GM23338 (cell line): Measurements from ENCODE around the gene TGFB1. TPM values are rescaled to one million over a fixed set of nuclear protein-coding genes. Genes with fewer than 3 reads are reported as not detected.

Experiments used
- ATAC-seq: fragments of 200-7000 bp; cut with Tn5 transposase; 3 replicates; pipeline ENCODE4 v1.9.1; 2020
- DNase-seq: peaks from one replicate; pipeline ENCODE4 v3.0.0-alpha.2; 2015; ENCODE audit warnings: low spot score
- H2AFZ ChIP-seq: fragments of 200-600 bp; sonication (generic); 2 replicates; pipeline ENCODE4 v1.8.0; 2016; ENCODE audit warnings: antibody characterized with exemption, mild to moderate bottlenecking, moderate library complexity
- H3F3A ChIP-seq: fragments of 200-600 bp; sonication (generic); replicated peaks from 2 replicates; pipeline ENCODE4 v1.8.0; 2017; ENCODE audit warnings: antibody characterized with exemption, mixed run types, low read depth
- H3K27ac ChIP-seq: fragments of 200-600 bp; sonication (generic); 2 replicates; pipeline ENCODE4 v1.6.1; 2016; ENCODE audit warnings: low read depth
- H3K27me3 ChIP-seq: fragments of 200-600 bp; sonication (generic); 2 replicates; pipeline ENCODE4 v1.8.0; 2016; ENCODE audit warnings: mild to moderate bottlenecking, mixed run types, moderate library complexity; ENCODE audit not compliant: insufficient read depth
- H3K36me3 ChIP-seq: fragments of 200-600 bp; sonication (generic); 2 replicates; pipeline ENCODE4 v1.8.0; 2016; ENCODE audit warnings: mild to moderate bottlenecking; ENCODE audit not compliant: insufficient read depth
- H3K4me1 ChIP-seq: fragments of 200-600 bp; sonication (generic); 2 replicates; pipeline ENCODE4 v1.8.0; 2016; ENCODE audit warnings: mild to moderate bottlenecking, moderate library complexity; ENCODE audit not compliant: insufficient read depth
- H3K4me2 ChIP-seq: fragments of 200-600 bp; sonication (generic); 2 replicates; pipeline ENCODE4 v1.7.1; 2017; ENCODE audit warnings: mixed run types
- H3K4me3 ChIP-seq: fragments of 200-600 bp; sonication (generic); 2 replicates; pipeline ENCODE4 v1.6.1; 2016; ENCODE audit warnings: mixed run types
- H3K79me2 ChIP-seq: fragments of 200-600 bp; sonication (generic); replicated peaks from 2 replicates; pipeline ENCODE4 v1.8.0; 2017; ENCODE audit warnings: mild to moderate bottlenecking; ENCODE audit not compliant: insufficient read depth
- H3K9me2 ChIP-seq: fragments of 200-600 bp; sonication (generic); 2 replicates; pipeline ENCODE4 v1.8.0; 2017; ENCODE audit not compliant: insufficient read depth
- H4K20me1 ChIP-seq: fragments of 200-600 bp; sonication (generic); replicated peaks from 2 replicates; pipeline ENCODE4 v1.8.0; 2017; ENCODE audit warnings: mild to moderate bottlenecking; ENCODE audit not compliant: insufficient read depth
- H3K27ac Mint-ChIP-seq: 2 replicates; pipeline ENCODE4 v1.8.0; 2020; ENCODE audit warnings: inconsistent platforms, mild to moderate bottlenecking, moderate library complexity, mixed read lengths
- H3K27me3 Mint-ChIP-seq: 3 replicates; pipeline ENCODE4 v1.8.0; 2022; ENCODE audit warnings: low read depth, mild to moderate bottlenecking, moderate library complexity, mixed read lengths, inconsistent platforms; ENCODE audit not compliant: insufficient read depth, poor library complexity
- H3K36me3 Mint-ChIP-seq: 3 replicates; pipeline ENCODE4 v1.8.0; 2021; ENCODE audit warnings: low read depth, mild to moderate bottlenecking, inconsistent platforms, moderate library complexity, mixed read lengths
- H3K4me1 Mint-ChIP-seq: 3 replicates; pipeline ENCODE4 v1.8.0; 2020; ENCODE audit warnings: mild to moderate bottlenecking, inconsistent platforms, mixed read lengths
- H3K4me3 Mint-ChIP-seq: 3 replicates; pipeline ENCODE4 v1.8.0; 2021; ENCODE audit warnings: moderate library complexity, mild to moderate bottlenecking, inconsistent platforms, mixed read lengths
- H3K9me3 Mint-ChIP-seq: 3 replicates; pipeline ENCODE4 v1.8.0; 2020; ENCODE audit warnings: moderate library complexity, mild to moderate bottlenecking, inconsistent platforms, mixed read lengths
- CREB1 ChIP-seq: fragments of 250-450 bp; sonication (Bioruptor Pico); IDR thresholded peaks from 2 replicates; pipeline ENCODE4 v1.5.0; 2020; ENCODE audit warnings: low read depth, mild to moderate bottlenecking, moderate library complexity
- CTCF ChIP-seq, 2 experiments: fragments of 200-600 bp in 1 of 2; sonication (generic) in 1 of 2; conservative IDR thresholded peaks; 2 replicates each; pipeline versions ENCODE4 v1.5.1 to v1.6.1; 2016 to 2017; ENCODE audit warnings: antibody characterized with exemption in 2 of 2, low read depth in 2 of 2, mild to moderate bottlenecking in 2 of 2, moderate library complexity in 1 of 2
- ETS1 ChIP-seq: IDR thresholded peaks from 2 replicates; pipeline ENCODE4 v1.6.1; 2016; ENCODE audit warnings: antibody characterized with exemption
- EZH2phosphoT487 ChIP-seq: fragments of 200-600 bp; sonication (generic); IDR thresholded peaks from one replicate; pipeline ENCODE4 v1.8.1; 2018; ENCODE audit warnings: antibody characterized with exemption; ENCODE audit not compliant: unreplicated experiment
- JUNB ChIP-seq: IDR thresholded peaks from one replicate; pipeline ENCODE4 v1.6.1; 2016; ENCODE audit warnings: antibody characterized with exemption; ENCODE audit not compliant: unreplicated experiment
- NANOG ChIP-seq: IDR thresholded peaks from 2 replicates; pipeline ENCODE4 v1.6.1; 2016; ENCODE audit warnings: antibody characterized with exemption, borderline replicate concordance
- POLR2AphosphoS5 ChIP-seq: IDR thresholded peaks from 2 replicates; pipeline ENCODE4 v1.6.1; 2016; ENCODE audit warnings: antibody characterized with exemption, low read depth
- STAT1 ChIP-seq: IDR thresholded peaks from one replicate; pipeline ENCODE4 v1.6.1; 2016; ENCODE audit warnings: antibody characterized with exemption; ENCODE audit not compliant: unreplicated experiment
- ZNF114 ChIP-seq: fragments of 250-450 bp; sonication (Bioruptor Pico); IDR thresholded peaks from 2 replicates; pipeline ENCODE4 v1.5.0; 2020; ENCODE audit warnings: mild to moderate bottlenecking, moderate library complexity
- ZNF331 ChIP-seq: fragments of 250-450 bp; sonication (Bioruptor Pico); IDR thresholded peaks from 2 replicates; pipeline ENCODE4 v1.5.0; 2020; ENCODE audit warnings: low read depth, mild to moderate bottlenecking, moderate library complexity
- polyA plus RNA-seq: library from polyadenylated mRNA; unstranded; fragments of >200 nt; fragmentation: Nextera tagmentation; extraction: Ambion mirVana; gene quantifications from 2 replicates; pipeline ENCODE4 v1.2.1, GENCODE V29; 2016
- total RNA-seq: library from RNA; depleted of rRNA; stranded (reverse); fragments of >200 nt; shearing (Covaris generic); gene quantifications from 2 replicates; pipeline ENCODE4 v1.2.3, GENCODE V29; 2014
- TF ChIP-seq, protein P1 (sequence below): fragments of 250-450 bp; sonication (Bioruptor Pico); IDR thresholded peaks from 2 replicates; pipeline ENCODE4 v1.5.0; 2020; ENCODE audit warnings: mild to moderate bottlenecking, moderate library complexity

TGFB1 gene
- total and polyA plus RNA-seq, 2 experiments from 2014 or later: 0.99 to 7.9 TPM

GRCh38 chr19:41300555-41300954 lies 53.2 kb downstream of the TGFB1 start:
- Histone ChIP-seq H3K4me2 (no peak overlapping the region), H3K9me2 (no peaks in the 10 kb centered on the region), H3K27ac (no peak overlapping the region), H3K4me1 (no peaks in the 10 kb centered on the region), H3K27me3 (no peaks in the 10 kb centered on the region), H3K4me3 (no peak overlapping the region), H3K79me2 (0 out of 2 replicates have a peak, but pooled peaks cover under 1% of the 10 kb centered on the region), H3K36me3 (peaks cover 88% of the 10 kb centered on the region), H4K20me1 (peaks cover 38% of the 10 kb centered on the region), H2AFZ (no peak overlapping the region), H3F3A (peaks cover 34% of the 10 kb centered on the region)
- no peak overlapping the region for H3K4me3 Mint-ChIP-seq
- no peak for DNase-seq
- no peak overlapping the region for H3K27ac Mint-ChIP-seq
- no peaks in the 10 kb centered on the region for H3K4me1 Mint-ChIP-seq
- H3K27me3 Mint-ChIP-seq: peaks cover 5% of the 10 kb centered on the region
- ATAC-seq: no peak
- no peak for TF ChIP-seq ZNF114 (CRISPR knock-in tag)
- no peak for TF ChIP-seq CTCF (conservative IDR thresholded peaks at IDR 0.05; ENCODE audit: low read depth in 2 of 2)
- no peak for TF ChIP-seq CREB1 (CRISPR knock-in tag)
- no peak for TF ChIP-seq ZNF331
- no peak for TF ChIP-seq NANOG
- TF ChIP-seq POLR2AphosphoS5: no peak
- no peak for TF ChIP-seq STAT1
- TF ChIP-seq, protein P1, sequence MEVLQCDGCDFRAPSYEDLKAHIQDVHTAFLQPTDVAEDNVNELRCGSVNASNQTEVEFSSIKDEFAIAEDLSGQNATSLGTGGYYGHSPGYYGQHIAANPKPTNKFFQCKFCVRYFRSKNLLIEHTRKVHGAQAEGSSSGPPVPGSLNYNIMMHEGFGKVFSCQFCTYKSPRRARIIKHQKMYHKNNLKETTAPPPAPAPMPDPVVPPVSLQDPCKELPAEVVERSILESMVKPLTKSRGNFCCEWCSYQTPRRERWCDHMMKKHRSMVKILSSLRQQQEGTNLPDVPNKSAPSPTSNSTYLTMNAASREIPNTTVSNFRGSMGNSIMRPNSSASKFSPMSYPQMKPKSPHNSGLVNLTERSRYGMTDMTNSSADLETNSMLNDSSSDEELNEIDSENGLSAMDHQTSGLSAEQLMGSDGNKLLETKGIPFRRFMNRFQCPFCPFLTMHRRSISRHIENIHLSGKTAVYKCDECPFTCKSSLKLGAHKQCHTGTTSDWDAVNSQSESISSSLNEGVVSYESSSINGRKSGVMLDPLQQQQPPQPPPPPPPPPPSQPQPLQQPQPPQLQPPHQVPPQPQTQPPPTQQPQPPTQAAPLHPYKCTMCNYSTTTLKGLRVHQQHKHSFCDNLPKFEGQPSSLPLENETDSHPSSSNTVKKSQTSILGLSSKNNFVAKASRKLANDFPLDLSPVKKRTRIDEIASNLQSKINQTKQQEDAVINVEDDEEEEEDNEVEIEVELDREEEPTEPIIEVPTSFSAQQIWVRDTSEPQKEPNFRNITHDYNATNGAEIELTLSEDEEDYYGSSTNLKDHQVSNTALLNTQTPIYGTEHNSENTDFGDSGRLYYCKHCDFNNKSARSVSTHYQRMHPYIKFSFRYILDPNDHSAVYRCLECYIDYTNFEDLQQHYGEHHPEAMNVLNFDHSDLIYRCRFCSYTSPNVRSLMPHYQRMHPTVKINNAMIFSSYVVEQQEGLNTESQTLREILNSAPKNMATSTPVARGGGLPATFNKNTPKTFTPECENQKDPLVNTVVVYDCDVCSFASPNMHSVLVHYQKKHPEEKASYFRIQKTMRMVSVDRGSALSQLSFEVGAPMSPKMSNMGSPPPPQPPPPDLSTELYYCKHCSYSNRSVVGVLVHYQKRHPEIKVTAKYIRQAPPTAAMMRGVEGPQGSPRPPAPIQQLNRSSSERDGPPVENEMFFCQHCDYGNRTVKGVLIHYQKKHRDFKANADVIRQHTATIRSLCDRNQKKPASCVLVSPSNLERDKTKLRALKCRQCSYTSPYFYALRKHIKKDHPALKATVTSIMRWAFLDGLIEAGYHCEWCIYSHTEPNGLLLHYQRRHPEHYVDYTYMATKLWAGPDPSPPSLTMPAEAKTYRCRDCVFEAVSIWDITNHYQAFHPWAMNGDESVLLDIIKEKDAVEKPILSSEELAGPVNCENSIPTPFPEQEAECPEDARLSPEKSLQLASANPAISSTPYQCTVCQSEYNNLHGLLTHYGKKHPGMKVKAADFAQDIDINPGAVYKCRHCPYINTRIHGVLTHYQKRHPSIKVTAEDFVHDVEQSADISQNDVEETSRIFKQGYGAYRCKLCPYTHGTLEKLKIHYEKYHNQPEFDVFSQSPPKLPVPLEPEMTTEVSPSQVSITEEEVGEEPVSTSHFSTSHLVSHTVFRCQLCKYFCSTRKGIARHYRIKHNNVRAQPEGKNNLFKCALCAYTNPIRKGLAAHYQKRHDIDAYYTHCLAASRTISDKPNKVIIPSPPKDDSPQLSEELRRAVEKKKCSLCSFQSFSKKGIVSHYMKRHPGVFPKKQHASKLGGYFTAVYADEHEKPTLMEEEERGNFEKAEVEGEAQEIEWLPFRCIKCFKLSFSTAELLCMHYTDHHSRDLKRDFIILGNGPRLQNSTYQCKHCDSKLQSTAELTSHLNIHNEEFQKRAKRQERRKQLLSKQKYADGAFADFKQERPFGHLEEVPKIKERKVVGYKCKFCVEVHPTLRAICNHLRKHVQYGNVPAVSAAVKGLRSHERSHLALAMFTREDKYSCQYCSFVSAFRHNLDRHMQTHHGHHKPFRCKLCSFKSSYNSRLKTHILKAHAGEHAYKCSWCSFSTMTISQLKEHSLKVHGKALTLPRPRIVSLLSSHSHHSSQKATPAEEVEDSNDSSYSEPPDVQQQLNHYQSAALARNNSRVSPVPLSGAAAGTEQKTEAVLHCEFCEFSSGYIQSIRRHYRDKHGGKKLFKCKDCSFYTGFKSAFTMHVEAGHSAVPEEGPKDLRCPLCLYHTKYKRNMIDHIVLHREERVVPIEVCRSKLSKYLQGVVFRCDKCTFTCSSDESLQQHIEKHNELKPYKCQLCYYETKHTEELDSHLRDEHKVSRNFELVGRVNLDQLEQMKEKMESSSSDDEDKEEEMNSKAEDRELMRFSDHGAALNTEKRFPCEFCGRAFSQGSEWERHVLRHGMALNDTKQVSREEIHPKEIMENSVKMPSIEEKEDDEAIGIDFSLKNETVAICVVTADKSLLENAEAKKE (CRISPR knock-in tag): no peak
- TF ChIP-seq ETS1: no peak
- TF ChIP-seq JUNB: no peak
- TF ChIP-seq EZH2phosphoT487: no peak
- no peaks in the 10 kb centered on the region for H3K9me3 Mint-ChIP-seq
- H3K36me3 Mint-ChIP-seq: peaks cover 98% of the 10 kb centered on the region
